ENCODE data around the gene ZNF135. TPM values are rescaled to one million over a fixed set of nuclear protein-coding genes. Genes with fewer than 3 reads are reported as not detected.

The ZNF135 gene
- total and polyA plus RNA-seq, 2 of the 13 experiments (the other 11 are each of a cell fraction or from before 2014, with no cell fraction given): not detected

DNA sequence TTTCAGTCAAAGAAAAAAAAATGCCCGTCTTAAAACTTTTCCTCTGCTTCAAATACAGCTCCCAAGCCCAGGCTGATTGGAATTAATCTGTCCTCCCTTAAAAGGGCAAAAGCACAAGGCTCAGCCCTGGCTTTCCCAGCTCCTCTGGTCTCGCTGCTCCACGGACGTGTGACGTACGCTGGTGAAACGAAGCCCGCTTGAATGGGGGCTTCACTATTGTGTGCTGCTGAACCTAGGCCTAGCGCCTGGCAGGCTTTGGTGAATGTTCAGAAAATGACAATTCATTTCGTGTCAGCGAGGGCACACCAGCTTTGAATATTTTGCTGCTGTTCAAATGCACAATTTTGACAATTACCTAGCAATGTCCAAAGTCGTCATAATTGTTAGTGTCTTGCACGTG lies 615 bp upstream of the ZNF135 start (continued):
- TF ChIP-seq, protein P1, sequence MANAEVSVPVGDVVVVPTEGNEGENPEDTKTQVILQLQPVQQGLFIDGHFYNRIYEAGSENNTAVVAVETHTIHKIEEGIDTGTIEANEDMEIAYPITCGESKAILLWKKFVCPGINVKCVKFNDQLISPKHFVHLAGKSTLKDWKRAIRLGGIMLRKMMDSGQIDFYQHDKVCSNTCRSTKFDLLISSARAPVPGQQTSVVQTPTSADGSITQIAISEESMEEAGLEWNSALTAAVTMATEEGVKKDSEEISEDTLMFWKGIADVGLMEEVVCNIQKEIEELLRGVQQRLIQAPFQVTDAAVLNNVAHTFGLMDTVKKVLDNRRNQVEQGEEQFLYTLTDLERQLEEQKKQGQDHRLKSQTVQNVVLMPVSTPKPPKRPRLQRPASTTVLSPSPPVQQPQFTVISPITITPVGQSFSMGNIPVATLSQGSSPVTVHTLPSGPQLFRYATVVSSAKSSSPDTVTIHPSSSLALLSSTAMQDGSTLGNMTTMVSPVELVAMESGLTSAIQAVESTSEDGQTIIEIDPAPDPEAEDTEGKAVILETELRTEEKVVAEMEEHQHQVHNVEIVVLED (CRISPR knock-in tag; IDR thresholded peaks at IDR 0.05; ENCODE audit: borderline replicate concordance): no peak
- TF ChIP-seq, protein P2, sequence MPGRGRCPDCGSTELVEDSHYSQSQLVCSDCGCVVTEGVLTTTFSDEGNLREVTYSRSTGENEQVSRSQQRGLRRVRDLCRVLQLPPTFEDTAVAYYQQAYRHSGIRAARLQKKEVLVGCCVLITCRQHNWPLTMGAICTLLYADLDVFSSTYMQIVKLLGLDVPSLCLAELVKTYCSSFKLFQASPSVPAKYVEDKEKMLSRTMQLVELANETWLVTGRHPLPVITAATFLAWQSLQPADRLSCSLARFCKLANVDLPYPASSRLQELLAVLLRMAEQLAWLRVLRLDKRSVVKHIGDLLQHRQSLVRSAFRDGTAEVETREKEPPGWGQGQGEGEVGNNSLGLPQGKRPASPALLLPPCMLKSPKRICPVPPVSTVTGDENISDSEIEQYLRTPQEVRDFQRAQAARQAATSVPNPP (CRISPR knock-in tag; IDR thresholded peaks at IDR 0.05): no peak
- TF ChIP-seq, protein P3, sequence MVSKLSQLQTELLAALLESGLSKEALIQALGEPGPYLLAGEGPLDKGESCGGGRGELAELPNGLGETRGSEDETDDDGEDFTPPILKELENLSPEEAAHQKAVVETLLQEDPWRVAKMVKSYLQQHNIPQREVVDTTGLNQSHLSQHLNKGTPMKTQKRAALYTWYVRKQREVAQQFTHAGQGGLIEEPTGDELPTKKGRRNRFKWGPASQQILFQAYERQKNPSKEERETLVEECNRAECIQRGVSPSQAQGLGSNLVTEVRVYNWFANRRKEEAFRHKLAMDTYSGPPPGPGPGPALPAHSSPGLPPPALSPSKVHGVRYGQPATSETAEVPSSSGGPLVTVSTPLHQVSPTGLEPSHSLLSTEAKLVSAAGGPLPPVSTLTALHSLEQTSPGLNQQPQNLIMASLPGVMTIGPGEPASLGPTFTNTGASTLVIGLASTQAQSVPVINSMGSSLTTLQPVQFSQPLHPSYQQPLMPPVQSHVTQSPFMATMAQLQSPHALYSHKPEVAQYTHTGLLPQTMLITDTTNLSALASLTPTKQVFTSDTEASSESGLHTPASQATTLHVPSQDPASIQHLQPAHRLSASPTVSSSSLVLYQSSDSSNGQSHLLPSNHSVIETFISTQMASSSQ (IDR thresholded peaks at IDR 0.05; ENCODE audit: low read depth): no peak
- TF ChIP-seq, protein P3 (CRISPR knock-in tag; IDR thresholded peaks at IDR 0.05; ENCODE audit: borderline replicate concordance): no peak
- no peak for TF ChIP-seq MYNN (CRISPR knock-in tag; IDR thresholded peaks at IDR 0.05; ENCODE audit: low read depth)
- TF ChIP-seq KDM3A (CRISPR knock-in tag; IDR thresholded peaks at IDR 0.05; ENCODE audit: low read depth): no peak
- no peak for TF ChIP-seq KAT2B (IDR thresholded peaks at IDR 0.05; ENCODE audit: borderline replicate concordance, low read depth, low read length)

Data from HepG2 (cell line).